Liver (tissue), 10 donors: ENCODE results near the gene TMPRSS5. TPM values are rescaled to one million over a fixed set of nuclear protein-coding genes. Genes with fewer than 3 reads are reported as not detected.

Experiments used
- DNase-seq: peaks from one replicate; pipeline ENCODE4 v3.0.0-alpha.2; 2017; ENCODE audit warnings: low spot score
- H3K27ac ChIP-seq, 2 donors: one replicate each; pipeline ENCODE4 v1.7.0; 2013; ENCODE audit warnings: inconsistent platforms in 2 of 2, low read length in 2 of 2, control low read depth in 1 of 2, low read depth in 1 of 2, mild to moderate bottlenecking in 1 of 2
- H3K27me3 ChIP-seq, 4 donors: one replicate each; pipeline versions ENCODE4 v1.6.1 to v1.7.0; 2013; ENCODE audit warnings: low read length in 3 of 4, inconsistent platforms in 1 of 4, mild to moderate bottlenecking in 1 of 4, moderate library complexity in 1 of 4; ENCODE audit not compliant: control insufficient read depth in 4 of 4, insufficient read depth in 4 of 4
- H3K36me3 ChIP-seq, 4 donors: one replicate each; pipeline versions ENCODE4 v1.6.1 to v1.7.0; 2013; ENCODE audit warnings: low read length in 3 of 4, mild to moderate bottlenecking in 3 of 4, low read depth in 1 of 4, moderate library complexity in 1 of 4; ENCODE audit not compliant: control insufficient read depth in 4 of 4, insufficient read depth in 3 of 4
- H3K4me1 ChIP-seq, 4 donors: one replicate each; pipeline versions ENCODE4 v1.6.1 to v1.7.0; 2013; ENCODE audit warnings: low read length in 3 of 4, mild to moderate bottlenecking in 3 of 4, moderate library complexity in 1 of 4; ENCODE audit not compliant: control insufficient read depth in 4 of 4, insufficient read depth in 4 of 4
- H3K4me3 ChIP-seq, 3 donors: one replicate each; pipeline versions ENCODE4 v1.6.1 to v1.7.0; 2013; ENCODE audit warnings: low read length in 3 of 3, control low read depth in 1 of 3, low read depth in 1 of 3, mild to moderate bottlenecking in 1 of 3
- H3K9ac ChIP-seq, 2 donors: one replicate each; pipeline ENCODE4 v1.7.0; 2013; ENCODE audit warnings: low read length in 2 of 2, mild to moderate bottlenecking in 2 of 2, moderate library complexity in 2 of 2, control low read depth in 1 of 2, low read depth in 1 of 2
- H3K9me3 ChIP-seq, 4 donors: one replicate each; pipeline versions ENCODE4 v1.6.1 to v1.7.0; 2013; ENCODE audit warnings: low read length in 3 of 4; ENCODE audit not compliant: control insufficient read depth in 4 of 4
- EGR1 ChIP-seq, 2 donors: IDR thresholded peaks; 2 replicates each; pipeline ENCODE4 v1.6.1; 2016 to 2018; ENCODE audit warnings: antibody characterized with exemption in 2 of 2, low read depth in 2 of 2
- FOXA1 ChIP-seq: IDR thresholded peaks from 2 replicates; pipeline ENCODE4 v1.6.1; 2016; ENCODE audit warnings: antibody characterized with exemption
- HNF4A ChIP-seq, 2 donors: conservative IDR thresholded peaks; 2 replicates each; pipeline ENCODE4 v1.6.1; 2016; ENCODE audit warnings: antibody characterized with exemption in 2 of 2, mild to moderate bottlenecking in 2 of 2
- JUND ChIP-seq, 2 donors: IDR thresholded peaks; 2 replicates each; pipeline ENCODE4 v1.6.1; 2016; ENCODE audit warnings: antibody characterized with exemption in 2 of 2
- NR2F2 ChIP-seq: IDR thresholded peaks from 2 replicates; pipeline ENCODE4 v1.6.1; 2016; ENCODE audit warnings: antibody characterized with exemption
- RXRA ChIP-seq, 2 donors: IDR thresholded peaks; 2 replicates each; pipeline ENCODE4 v1.6.1; 2017 to 2018; ENCODE audit warnings: antibody characterized with exemption in 2 of 2, mild to moderate bottlenecking in 1 of 2
- SP1 ChIP-seq: IDR thresholded peaks from 2 replicates; pipeline ENCODE4 v1.6.1; 2018; ENCODE audit warnings: antibody characterized with exemption, mild to moderate bottlenecking
- TAF1 ChIP-seq: conservative IDR thresholded peaks from 2 replicates; pipeline ENCODE4 v1.6.1; 2016; ENCODE audit warnings: antibody characterized with exemption, mild to moderate bottlenecking
- YY1 ChIP-seq: IDR thresholded peaks from 2 replicates; pipeline ENCODE4 v1.6.1; 2016; ENCODE audit warnings: antibody characterized with exemption, mild to moderate bottlenecking
- WGBS: extraction: QIAGEN DNeasy Blood & Tissue Kit; methylation state at CpG from one replicate; pipeline ENCODE4 v1.1.7; 2013; 5-methylcytosine and 5-hydroxymethylcytosine counted together
- polyA plus RNA-seq, 2 donors: library from polyadenylated mRNA; stranded (reverse) in 1 of 2; unstranded in 1 of 2; fragments of 200-250 nt in 1 of 2; fragments of >200 nt in 1 of 2; fragmentation: Nextera tagmentation in 1 of 2; extraction: Ambion mirVana in 1 of 2; gene quantifications; one replicate each; pipeline versions ENCODE4 v1.2.1 to v1.2.3, GENCODE V29; 2013 to 2015
- small RNA-seq: library from RNA; depleted of rRNA; stranded (forward); fragments of <200 nt; gene quantifications from one replicate; pipeline ENCODE3, GENCODE V24; 2014
- total RNA-seq, 2 donors: library from RNA; depleted of rRNA; stranded (reverse); fragments of >200 nt; gene quantifications; one replicate each; pipeline ENCODE4 v1.2.3, GENCODE V29; 2014
- TF ChIP-seq, protein P1 (sequence below): fragments of 150-350 bp; IDR thresholded peaks from 2 replicates; pipeline ENCODE4 v1.5.1; 2017; ENCODE audit warnings: improper control_type of control experiment, low read depth, low read length; ENCODE audit not compliant: missing input control
- TF ChIP-seq, protein P2 (sequence below): IDR thresholded peaks from 2 replicates; pipeline ENCODE4 v1.6.1; 2016; ENCODE audit warnings: antibody characterized with exemption, mild to moderate bottlenecking
- TF ChIP-seq, protein P3 (sequence below): IDR thresholded peaks from 2 replicates; pipeline ENCODE4 v1.6.1; 2016; ENCODE audit warnings: antibody characterized with exemption
- TF ChIP-seq, protein P4 (sequence below): IDR thresholded peaks from 2 replicates; pipeline ENCODE4 v1.6.1; 2016; ENCODE audit warnings: antibody characterized with exemption
- donor health status: healthy.
- donor health status: healthy.
- donor health status: healthy.
- donor health status: healthy.
- donor health status: healthy.

Gene TMPRSS5
- total and polyA plus RNA-seq, 4 donors, result 0.05 to 0.39 (median 0.17) TPM

DNA sequence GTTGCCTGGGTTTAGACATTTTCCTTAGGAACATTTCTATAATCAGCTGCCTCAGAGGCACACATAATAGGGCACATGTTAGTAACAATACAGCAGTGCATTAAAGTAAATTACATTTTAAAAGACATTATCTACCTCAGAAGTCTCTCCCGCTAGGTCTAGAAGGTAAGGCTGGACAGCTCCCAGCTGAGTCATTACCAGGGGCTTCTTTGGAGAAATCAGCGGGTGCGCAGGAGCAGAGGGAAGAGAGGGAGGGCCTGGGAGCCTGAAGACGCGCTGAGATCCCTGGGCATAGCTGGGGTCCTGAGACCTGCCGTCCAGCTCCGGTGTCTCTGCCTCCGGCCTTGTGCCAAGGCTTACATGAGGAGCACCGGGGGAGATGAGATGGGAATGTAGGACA, 67.7 kb downstream of the TMPRSS5 start:
- no peak for DNase-seq
- Histone ChIP-seq H3K4me3 (no peak overlapping the region), H3K27me3 (no peaks in the 10 kb centered on the region), H3K4me1 (no peaks in the 10 kb centered on the region), H3K9ac (no peak overlapping the region), H3K36me3 (no peaks in the 10 kb centered on the region), H3K27ac (no peak overlapping the region), H3K9me3 (peaks cover 0 to 3% (median under 1%) of the 10 kb centered on the region in 4 donors)
- no peak for TF ChIP-seq FOXA1
- TF ChIP-seq, protein P1, sequence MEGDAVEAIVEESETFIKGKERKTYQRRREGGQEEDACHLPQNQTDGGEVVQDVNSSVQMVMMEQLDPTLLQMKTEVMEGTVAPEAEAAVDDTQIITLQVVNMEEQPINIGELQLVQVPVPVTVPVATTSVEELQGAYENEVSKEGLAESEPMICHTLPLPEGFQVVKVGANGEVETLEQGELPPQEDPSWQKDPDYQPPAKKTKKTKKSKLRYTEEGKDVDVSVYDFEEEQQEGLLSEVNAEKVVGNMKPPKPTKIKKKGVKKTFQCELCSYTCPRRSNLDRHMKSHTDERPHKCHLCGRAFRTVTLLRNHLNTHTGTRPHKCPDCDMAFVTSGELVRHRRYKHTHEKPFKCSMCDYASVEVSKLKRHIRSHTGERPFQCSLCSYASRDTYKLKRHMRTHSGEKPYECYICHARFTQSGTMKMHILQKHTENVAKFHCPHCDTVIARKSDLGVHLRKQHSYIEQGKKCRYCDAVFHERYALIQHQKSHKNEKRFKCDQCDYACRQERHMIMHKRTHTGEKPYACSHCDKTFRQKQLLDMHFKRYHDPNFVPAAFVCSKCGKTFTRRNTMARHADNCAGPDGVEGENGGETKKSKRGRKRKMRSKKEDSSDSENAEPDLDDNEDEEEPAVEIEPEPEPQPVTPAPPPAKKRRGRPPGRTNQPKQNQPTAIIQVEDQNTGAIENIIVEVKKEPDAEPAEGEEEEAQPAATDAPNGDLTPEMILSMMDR, result no peak
- TF ChIP-seq HNF4A (conservative IDR thresholded peaks at IDR 0.05), result no peak
- TF ChIP-seq, protein P2, sequence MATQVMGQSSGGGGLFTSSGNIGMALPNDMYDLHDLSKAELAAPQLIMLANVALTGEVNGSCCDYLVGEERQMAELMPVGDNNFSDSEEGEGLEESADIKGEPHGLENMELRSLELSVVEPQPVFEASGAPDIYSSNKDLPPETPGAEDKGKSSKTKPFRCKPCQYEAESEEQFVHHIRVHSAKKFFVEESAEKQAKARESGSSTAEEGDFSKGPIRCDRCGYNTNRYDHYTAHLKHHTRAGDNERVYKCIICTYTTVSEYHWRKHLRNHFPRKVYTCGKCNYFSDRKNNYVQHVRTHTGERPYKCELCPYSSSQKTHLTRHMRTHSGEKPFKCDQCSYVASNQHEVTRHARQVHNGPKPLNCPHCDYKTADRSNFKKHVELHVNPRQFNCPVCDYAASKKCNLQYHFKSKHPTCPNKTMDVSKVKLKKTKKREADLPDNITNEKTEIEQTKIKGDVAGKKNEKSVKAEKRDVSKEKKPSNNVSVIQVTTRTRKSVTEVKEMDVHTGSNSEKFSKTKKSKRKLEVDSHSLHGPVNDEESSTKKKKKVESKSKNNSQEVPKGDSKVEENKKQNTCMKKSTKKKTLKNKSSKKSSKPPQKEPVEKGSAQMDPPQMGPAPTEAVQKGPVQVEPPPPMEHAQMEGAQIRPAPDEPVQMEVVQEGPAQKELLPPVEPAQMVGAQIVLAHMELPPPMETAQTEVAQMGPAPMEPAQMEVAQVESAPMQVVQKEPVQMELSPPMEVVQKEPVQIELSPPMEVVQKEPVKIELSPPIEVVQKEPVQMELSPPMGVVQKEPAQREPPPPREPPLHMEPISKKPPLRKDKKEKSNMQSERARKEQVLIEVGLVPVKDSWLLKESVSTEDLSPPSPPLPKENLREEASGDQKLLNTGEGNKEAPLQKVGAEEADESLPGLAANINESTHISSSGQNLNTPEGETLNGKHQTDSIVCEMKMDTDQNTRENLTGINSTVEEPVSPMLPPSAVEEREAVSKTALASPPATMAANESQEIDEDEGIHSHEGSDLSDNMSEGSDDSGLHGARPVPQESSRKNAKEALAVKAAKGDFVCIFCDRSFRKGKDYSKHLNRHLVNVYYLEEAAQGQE, result no peak
- no peak for TF ChIP-seq YY1
- no peak for TF ChIP-seq NR2F2
- TF ChIP-seq RXRA (IDR thresholded peaks at IDR 0.05), result no peak
- TF ChIP-seq, protein P3, sequence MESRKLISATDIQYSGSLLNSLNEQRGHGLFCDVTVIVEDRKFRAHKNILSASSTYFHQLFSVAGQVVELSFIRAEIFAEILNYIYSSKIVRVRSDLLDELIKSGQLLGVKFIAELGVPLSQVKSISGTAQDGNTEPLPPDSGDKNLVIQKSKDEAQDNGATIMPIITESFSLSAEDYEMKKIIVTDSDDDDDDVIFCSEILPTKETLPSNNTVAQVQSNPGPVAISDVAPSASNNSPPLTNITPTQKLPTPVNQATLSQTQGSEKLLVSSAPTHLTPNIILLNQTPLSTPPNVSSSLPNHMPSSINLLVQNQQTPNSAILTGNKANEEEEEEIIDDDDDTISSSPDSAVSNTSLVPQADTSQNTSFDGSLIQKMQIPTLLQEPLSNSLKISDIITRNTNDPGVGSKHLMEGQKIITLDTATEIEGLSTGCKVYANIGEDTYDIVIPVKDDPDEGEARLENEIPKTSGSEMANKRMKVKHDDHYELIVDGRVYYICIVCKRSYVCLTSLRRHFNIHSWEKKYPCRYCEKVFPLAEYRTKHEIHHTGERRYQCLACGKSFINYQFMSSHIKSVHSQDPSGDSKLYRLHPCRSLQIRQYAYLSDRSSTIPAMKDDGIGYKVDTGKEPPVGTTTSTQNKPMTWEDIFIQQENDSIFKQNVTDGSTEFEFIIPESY, result no peak
- TF ChIP-seq JUND (IDR thresholded peaks at IDR 0.05), result no peak
- no peak for TF ChIP-seq EGR1 (IDR thresholded peaks at IDR 0.05; ENCODE audit: low read depth in 2 of 2)
- no peak for TF ChIP-seq TAF1
- TF ChIP-seq, protein P4, sequence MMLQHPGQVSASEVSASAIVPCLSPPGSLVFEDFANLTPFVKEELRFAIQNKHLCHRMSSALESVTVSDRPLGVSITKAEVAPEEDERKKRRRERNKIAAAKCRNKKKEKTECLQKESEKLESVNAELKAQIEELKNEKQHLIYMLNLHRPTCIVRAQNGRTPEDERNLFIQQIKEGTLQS, result no peak
- 83% methylated on average over 9 of the region's 9 CpGs for WGBS

DNA sequence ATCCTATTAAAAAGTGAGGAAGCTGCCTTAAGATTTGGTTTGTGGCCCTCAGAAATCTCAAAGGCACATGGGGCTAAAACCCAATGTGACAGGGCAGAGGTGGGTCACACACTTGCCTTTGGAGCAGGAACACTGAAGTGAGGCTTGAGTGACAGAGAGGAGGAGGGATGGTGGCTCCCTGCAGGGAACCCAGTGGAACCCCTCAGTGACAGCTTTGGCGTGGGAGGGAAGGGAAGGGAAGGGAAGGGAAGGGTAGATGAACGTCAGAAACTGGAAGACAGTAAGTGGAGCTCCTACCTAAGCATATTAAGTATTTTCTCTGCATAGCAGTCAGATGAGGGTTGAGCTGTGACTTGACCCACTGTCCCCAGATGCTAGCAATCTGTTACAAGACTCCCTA, 68.5 kb downstream of the TMPRSS5 start:
- Histone ChIP-seq H3K9ac (no peak overlapping the region), H3K9me3 (peaks cover 0 to 3% (median under 1%) of the 10 kb centered on the region in 4 donors), H3K27me3 (no peaks in the 10 kb centered on the region), H3K36me3 (no peaks in the 10 kb centered on the region), H3K4me3 (no peak overlapping the region), H3K4me1 (no peaks in the 10 kb centered on the region), H3K27ac (no peak overlapping the region)
- DNase-seq, result no peak
- no peak for TF ChIP-seq SP1
- no peak for TF ChIP-seq HNF4A (conservative IDR thresholded peaks at IDR 0.05)
- TF ChIP-seq, protein P1, result no peak
- WGBS, result 44% methylated on average over 2 of the region's 2 CpGs

Small RNA genes within 50 kb of the gene (small RNA-seq; reads per million reads assigned to genes)
- not detected for gene RPS29P19

Other genes starting within 250 kb of the TMPRSS5 start
- gene DRD2, start 230.9 kb downstream of the TMPRSS5 start, total RNA-seq, result not detected
- not detected for gene DRD2, start 230.9 kb downstream of the TMPRSS5 start, polyA plus RNA-seq
- 10 to 100 TPM; 11.7 to 16.8 TPM for gene ZW10, start 67.4 kb upstream of the TMPRSS5 start, total RNA-seq
- gene ZW10, start 67.4 kb upstream of the TMPRSS5 start, polyA plus RNA-seq, result 1 to 10 TPM; 3.7 to 6.9 TPM
- gene CLDN25, start 73.5 kb upstream of the TMPRSS5 start, total RNA-seq, result not detected
- not detected for gene CLDN25, start 73.5 kb upstream of the TMPRSS5 start, polyA plus RNA-seq
- 10 to 100 TPM; 10.0 to 20.3 TPM for gene USP28, start 169.3 kb upstream of the TMPRSS5 start, total RNA-seq
- 1 to 10 TPM; 5.1 to 7.5 TPM for gene USP28, start 169.3 kb upstream of the TMPRSS5 start, polyA plus RNA-seq
- not detected for gene HTR3B, start 198.5 kb upstream of the TMPRSS5 start, total RNA-seq
- gene HTR3B, start 198.5 kb upstream of the TMPRSS5 start, polyA plus RNA-seq, result not detected